HG02678 (cell line): Measurements from ENCODE around the gene RNF5.
"Not testable (repeated sequence)": the region's sequence is repeated elsewhere in the genome, so short reads cannot be mapped to it uniquely, and the experiment has no call there.

Experiments
- ATAC-seq: cut with Tn5 transposase; IDR thresholded peaks from one replicate; pipeline ENCODE4 v1.9.1; 2021; ENCODE audit warnings: mild to moderate bottlenecking, moderate library complexity; ENCODE audit not compliant: unreplicated experiment

RNF5 gene

GRCh38 chr6:32203426-32204267 is 25.4 kb downstream of the RNF5 start:
- no peak for ATAC-seq

DNA sequence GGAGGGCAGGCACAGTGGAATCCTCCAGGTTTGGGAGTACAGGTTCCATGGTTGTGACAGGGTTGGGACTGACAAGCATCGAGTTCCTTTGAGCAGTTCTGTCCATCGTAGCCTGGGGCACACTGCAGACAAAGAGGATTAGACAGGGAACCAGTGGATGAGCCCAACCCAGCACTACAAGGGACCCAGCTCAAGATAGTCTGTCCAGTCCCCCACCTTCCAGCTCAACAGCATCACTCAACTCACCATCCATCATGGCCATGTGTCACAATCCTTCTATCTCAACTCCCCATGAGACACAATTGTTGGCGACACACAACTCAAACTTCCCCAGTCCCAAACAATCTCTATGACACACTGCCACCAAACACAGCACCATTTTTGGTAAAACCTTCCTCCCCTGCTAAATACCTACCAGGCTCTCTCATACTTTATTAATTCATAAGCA is 26.1 kb downstream of the RNF5 start:
- no peak for ATAC-seq

DNA sequence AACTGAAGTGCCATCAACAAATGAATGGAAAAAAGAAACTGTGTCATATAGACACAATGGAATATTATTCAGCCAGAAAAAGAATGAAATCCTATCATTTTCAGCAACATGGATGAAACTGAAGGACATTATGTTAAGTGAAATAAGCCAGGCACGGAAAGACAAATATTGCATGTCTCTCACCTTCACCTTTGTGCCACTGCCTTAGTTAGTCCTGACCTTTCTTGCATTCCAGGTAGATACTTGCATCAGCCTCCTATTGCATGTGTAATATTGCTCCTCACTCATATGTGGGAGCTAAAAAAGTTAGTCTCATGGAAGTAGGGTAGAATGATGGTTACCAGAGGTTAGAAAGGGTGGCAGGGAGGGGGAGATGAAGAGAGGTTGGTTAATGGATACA is 30.8 kb downstream of the RNF5 start:
- ATAC-seq, result no peak

DNA sequence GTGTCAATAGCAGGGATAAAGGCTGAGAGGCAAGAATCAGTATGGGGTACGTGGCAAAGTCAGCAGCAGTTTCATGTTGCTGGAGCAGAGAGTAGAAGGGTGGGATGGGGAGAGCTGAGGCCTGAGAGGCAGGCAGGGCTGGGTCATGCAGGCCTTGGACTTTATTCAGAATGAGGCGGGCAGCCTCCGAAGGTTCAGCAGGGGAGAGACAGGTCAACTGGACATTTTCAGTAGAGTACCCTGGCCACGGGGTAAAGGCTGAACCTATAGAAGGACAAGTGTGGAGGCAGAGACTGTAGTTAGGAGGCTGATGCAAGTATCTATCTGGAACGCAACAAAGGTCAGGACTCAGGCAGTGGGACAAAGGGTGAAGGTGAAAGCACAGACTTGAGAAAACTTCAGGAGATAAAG is 32.0 kb downstream of the RNF5 start:
- no peak for ATAC-seq

DNA sequence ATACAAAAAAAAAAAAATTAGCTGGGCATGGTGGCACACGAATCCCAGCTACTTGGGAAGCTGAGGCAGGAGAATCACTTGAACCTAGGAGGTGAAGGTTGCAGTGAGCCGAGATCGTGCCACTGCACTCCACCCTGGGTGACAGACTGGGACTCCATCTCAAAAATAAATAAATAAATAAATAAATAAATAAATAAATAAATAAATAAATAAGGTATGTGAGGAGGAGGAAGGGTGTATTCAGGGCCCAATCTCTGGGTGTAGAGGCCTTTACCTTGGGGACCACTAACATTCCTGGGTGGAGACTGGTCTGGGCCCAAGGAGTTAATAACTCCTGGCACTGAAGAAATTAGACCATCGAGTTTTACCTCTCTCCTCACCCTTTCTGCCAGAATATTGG is 33.2 kb downstream of the RNF5 start:
- not testable (repeated sequence) for ATAC-seq

DNA sequence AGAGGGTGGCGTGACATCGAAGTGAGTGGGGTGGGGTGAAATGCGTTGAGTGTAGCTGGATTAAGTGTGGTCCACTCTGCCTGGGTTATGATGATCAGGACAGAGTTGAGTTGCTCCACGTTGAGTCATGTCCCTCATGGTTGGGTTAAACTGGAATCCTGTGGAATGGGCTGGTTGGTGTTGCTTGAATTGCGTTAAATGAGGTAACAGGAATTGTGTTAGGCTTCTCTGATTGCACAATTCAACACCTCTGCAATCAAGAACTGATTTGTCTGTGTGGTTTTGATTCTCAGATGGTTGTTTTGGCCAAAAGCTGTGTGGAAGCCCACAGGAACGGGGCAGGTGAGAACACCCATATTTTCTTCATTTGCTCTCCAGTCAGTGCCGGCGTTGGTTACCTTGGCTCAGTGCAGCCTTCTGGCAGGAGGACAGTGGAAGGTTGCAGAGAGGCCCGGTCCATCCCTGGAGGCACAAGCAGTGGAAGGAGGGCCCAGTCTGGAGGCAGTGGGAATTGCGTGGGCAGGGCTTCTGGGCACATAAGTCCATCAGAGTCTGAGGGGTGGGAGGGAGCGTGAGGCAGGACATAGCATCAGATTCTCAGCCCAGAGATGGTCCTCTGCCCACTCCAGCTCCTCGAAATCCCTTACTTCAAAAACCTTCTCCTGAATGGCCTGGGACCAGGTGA is 34.0 kb downstream of the RNF5 start:
- no peak for ATAC-seq

- ATAC-seq, result no peak
Observed at GRCh38 chr6:32213649-32214048, 35.4 kb downstream of the RNF5 start.

- ATAC-seq, result no peak
Observed at GRCh38 chr6:32214126-32214525, 35.9 kb downstream of the RNF5 start.

DNA sequence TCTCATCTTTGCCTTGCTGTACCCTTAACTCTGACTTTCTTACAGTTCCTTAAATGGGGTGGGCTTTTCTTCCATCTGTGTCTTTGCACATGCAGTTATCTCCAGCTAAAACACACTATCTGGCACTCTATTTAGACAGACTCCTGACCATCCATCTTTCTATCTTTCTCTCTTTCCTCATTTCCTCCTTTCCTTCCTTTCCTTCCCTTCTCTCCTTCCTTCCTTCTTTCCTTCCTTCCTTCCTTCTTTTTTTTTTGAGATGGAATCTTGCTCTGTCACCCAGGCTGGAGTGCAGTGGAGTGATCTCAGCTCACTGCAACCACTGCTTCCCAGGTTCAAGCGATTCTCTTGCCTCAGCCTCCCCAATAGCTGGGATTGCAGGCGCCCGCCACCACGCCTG is 37.4 kb downstream of the RNF5 start:
- no peak for ATAC-seq

DNA sequence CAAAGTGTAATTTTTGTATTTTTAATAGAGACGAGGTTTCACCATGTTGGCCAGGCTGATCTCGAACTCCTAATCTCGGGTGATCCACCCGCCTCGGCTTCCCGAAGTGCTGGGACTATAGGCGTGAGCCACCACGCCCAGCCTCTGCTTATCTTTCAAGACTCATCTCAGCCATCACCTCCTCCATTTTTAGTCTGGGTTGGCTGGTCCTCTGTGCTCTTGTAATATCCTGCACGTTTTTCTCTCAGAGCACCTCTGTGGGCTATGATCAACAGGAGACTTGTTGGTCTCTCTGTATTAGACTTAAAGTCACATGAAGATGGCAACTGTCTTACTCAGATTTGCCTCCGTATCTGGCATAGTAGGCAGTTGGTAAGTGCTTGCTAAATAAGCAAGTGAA is 38.1 kb downstream of the RNF5 start:
- ATAC-seq, result no peak

DNA sequence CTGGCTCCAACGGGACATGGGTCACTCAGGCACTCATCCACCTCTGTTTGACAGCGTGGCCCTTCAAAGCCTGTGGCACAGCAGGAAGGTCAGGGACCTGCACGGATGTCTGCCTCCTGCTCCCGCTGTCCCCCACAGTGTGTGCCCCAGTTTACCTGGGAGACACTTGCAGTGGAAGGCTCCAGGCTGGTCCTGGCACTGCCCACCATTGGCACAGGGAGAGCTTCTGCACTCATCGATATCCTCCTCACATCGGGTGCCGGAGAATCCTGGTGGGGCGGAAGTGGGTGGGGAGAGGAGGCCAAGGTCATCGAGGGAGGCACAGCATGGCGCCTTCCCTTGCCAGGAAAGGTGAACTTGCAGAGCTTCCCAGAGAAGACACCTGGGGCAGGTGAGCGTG is 38.8 kb downstream of the RNF5 start:
- no peak for ATAC-seq

GRCh38 chr6:32218167-32218566 is 40.0 kb downstream of the RNF5 start:
- no peak for ATAC-seq

DNA sequence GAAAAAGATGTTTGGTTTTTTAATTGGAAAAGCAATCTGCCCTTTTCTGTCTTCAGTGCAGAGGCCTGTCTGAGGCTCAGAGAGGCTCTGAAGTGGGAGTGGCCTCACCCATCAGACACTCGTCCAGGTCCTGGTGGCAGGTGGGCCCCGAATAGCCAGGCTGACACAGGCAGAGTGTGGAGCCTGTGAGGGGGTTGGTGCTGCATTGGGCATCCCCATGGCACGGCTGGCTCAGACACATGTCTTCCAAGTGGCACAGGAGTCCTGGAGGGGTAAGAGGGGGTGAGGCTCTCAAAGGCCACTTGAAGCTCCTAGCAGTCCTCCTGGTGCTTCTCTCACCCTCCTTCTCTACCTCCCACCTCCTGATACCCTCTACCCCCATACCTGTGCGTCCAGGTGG is 41.8 kb downstream of the RNF5 start:
- ATAC-seq, result no peak

- ATAC-seq, result no peak
Observed at GRCh38 chr6:32222333-32223230, 44.4 kb downstream of the RNF5 start.

DNA sequence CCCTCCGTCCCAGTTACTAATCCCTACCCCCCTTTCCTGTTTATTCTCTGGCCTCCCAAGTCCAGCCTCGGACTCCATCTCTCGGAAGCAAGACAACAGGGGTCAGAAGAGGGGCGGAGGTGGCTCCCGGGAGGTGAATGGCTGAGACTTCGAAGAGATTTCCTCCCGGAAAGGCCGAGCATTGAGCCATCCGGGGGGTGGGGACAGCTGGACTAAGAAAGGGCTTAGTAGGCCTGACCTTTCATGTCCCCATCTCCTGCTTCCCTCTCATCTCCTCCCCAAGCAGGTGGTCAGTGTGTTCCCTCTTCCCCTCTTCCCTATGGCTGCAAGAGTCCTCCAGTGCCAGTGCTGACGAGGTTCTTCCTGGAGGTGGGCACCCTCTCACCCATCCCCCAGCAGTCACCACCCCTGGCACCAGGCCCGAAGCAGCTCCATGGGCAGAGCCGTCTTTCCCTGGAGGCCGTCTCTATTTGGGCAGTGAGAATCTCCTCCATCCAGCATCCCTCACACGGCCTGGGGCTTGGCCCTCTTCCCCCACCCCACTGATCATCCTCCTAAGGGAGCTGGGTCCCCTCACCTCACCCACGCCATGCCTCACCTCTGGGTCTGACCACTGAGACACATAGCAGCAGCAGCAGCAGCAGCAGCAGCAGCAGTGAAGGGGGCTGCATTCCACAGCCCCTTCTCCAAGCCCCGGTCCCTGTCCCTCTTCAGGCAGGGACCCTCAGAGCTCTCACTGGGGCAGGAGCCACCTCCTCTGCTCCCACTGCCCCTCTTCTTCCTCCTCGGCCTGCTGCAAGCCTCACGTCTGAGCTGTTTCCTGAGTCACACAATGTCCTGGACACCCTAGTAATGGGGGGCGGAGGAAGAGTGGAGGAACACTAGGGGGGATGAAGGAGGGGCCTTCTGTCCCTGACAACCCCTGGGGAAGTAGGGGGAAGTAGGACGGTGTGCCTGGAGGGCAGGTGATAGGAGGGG is 45.3 kb downstream of the RNF5 start, which contains the start of gene NOTCH4:
NOTCH4 (minus strand) TSS at position 810 of the 978 bp plus-strand sequence; CDS start at position 671, 139 bp downstream.
- no peak for ATAC-seq

- peak; percentile 56 for ATAC-seq
Observed at GRCh38 chr6:32224696-32225095, 46.5 kb downstream of the RNF5 start.

GRCh38 chr6:32226434-32226833 is 48.2 kb downstream of the RNF5 start:
- no peak for ATAC-seq
